Epithelial cell of esophagus (primary cell): Measurements from ENCODE around the gene RBPJL.

Source experiments
- DNase-seq: peaks from one replicate; pipeline ENCODE4 v3.0.0; 2010; ENCODE audit warnings: low read depth
- H3K4me3 ChIP-seq: 2 replicates; pipeline ENCODE4 v1.5.1; 2011; ENCODE audit warnings: mild to moderate bottlenecking, low read length, control low read depth
- TF ChIP-seq, protein P1 (sequence below): IDR thresholded peaks from 2 replicates; pipeline ENCODE4 v1.5.1; 2011; ENCODE audit warnings: low read depth, mild to moderate bottlenecking, low read length, control low read depth, inconsistent platforms; ENCODE audit not compliant: insufficient read depth; ENCODE audit errors: missing control alignments

The RBPJL gene

DNA sequence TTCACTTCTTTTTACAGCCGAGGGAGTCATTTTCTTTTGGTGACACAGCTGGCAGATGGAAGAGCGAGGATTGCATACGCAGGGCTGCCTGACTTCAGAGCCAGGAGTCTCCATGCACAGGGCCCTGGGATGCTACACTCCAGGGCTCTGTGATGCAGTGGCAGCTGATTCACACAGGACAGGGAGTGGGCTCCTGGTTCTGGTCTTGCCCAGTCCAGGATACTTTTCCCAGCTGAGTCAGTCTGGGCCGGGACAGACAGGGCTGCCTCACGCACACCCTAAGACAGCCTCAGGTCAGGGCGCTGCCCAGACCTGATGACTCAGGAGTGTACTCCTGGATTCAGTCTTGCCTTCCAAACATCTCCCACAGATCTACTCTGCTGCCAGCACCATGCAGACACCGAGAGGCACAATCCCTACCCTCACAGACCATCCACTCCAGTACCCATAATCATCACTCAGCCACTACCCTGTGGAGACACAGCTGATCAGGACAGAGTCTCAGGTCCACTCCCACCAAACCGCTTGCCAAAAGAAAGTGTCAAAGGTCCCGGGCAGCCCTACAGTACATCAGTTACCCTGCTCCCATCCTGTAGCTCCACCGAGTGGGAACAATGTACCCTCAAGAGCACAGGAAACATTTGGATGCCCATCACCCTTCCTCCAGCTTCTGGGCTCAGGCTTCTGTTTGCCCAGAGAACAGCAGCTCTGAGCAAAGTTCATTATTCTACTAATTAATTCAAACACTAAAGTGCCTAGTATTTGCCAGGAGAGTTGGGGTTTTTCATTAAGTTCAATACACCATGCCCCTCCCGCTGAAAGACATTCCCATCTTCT lies 30.1 kb downstream of the RBPJL start:
- H3K4me3 ChIP-seq: no peak overlapping the region
- peak; percentile 99 for DNase-seq
- TF ChIP-seq, protein P1, sequence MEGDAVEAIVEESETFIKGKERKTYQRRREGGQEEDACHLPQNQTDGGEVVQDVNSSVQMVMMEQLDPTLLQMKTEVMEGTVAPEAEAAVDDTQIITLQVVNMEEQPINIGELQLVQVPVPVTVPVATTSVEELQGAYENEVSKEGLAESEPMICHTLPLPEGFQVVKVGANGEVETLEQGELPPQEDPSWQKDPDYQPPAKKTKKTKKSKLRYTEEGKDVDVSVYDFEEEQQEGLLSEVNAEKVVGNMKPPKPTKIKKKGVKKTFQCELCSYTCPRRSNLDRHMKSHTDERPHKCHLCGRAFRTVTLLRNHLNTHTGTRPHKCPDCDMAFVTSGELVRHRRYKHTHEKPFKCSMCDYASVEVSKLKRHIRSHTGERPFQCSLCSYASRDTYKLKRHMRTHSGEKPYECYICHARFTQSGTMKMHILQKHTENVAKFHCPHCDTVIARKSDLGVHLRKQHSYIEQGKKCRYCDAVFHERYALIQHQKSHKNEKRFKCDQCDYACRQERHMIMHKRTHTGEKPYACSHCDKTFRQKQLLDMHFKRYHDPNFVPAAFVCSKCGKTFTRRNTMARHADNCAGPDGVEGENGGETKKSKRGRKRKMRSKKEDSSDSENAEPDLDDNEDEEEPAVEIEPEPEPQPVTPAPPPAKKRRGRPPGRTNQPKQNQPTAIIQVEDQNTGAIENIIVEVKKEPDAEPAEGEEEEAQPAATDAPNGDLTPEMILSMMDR: no peak

DNA sequence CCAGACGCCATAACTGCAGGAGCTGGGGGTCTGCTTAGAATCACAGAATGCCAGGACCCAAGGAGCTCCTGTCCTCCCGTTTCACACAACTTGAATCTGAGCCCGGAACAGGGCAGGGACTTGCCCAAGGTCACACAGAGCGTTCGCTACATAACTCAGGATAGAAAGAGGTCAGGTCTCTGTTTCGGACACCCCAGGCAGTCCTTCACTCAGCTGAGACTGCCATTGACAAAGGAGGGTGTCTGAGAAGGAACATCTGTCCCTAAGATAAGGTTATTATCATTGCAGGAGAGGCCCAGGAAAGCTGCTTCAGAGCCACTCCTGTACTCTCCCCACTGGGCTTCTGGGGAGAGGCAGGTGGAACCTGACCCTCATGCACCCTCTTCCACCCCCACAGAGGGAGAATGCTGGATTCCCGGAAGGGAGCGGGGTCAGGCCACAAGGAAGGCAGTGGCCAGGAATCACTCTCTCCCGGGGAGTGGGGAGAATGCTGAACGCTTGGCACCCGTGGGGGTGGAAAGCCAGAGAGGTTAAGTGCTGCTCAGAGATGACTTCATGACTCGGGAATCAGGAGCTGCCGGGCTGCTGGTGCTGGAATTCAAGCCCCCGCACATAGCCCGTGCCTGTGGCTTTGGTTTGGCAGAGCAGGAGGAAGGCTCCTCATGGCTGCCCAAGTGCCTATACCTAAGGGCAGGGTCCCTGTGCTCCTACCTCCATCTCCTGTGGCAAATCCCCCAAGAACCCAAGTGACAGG lies 30.9 kb downstream of the RBPJL start:
- peak; percentile 88 for DNase-seq
- no peak overlapping the region for H3K4me3 ChIP-seq
- TF ChIP-seq, protein P1: no peak

DNA sequence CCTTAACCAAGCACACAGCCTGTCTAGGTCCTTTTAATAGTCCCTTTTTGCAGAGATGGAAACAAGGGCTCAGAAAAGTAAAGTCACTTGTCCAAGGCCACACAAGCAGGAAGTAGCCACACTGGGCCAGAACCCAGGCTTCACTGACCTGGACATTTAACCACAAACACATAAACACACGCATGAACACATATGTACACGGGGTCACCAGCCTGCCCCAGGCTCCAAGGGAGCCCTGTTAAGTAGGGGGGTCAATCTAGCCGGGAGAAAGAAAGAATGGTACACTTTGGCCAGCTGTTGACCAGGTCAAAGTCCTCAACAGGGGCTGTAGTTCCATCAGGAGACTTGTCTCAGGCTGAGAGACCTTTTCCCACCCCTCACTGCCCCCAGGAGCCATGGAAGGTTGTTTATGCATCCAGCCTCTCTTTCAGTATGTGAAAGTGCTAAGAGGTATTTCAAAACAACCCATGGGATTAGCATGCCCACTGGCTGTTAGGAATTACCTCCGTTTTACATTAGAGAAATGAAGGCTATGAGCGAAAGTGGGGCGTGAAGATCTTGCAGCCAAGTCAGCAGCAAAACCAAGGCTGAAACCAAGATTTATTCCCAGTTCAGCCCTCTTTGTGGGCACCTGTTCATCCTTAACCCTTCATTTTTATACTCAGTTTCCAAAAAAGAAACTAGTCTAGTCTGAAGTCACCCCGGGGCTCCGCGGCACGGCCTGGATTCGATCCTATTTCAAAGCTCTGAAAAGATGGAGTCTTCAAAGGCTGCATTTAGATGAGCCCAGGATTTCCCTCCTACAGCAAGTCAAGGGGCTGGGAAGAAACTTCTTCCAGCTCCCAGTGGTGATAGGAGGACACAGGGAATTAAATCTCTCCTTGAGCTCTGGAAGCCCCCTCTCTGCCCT lies 31.7 kb downstream of the RBPJL start:
- no peak overlapping the region for H3K4me3 ChIP-seq
- peak; percentile 51 for DNase-seq
- TF ChIP-seq, protein P1: no peak

DNA sequence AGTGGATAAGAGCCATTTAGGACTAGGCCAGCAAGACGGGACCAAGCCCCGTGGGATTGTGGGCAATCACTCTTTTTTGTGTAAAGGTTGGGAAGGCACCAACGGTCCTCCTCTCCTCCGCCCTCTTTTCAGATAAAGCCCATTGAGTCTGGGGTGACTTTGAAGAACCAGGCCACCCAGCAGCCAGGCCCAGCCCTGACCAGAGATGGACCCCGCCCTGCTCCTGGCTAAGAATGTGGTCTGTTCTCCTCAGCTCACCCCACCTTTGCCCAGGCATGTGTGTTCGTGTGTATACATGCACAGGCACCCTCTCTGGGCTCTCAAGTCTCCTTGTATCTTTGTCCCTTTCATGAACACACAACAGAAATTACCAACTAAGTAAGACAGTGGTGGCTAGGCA lies 32.4 kb downstream of the RBPJL start:
- no peak overlapping the region for H3K4me3 ChIP-seq
- DNase-seq: peak; percentile 94
- TF ChIP-seq, protein P1: no peak

DNA sequence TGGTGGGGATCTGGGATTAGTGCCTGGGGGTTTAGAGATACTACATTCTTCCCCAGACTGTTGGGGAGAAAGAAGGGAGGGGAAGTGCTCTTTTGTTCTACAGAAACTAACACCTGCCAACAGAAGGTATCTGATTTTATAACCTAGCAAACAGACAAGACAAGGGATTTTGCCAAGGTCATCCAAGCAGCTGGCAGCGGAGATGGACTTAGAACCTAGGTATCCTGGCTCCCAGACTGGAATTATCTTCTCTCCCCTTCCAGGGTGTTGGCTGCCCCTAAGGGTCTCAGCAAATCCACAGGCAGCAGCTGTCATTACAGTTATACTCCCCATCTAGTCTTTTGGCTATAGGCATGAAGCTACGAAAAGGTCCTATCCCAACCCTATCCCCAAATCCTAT lies 33.2 kb downstream of the RBPJL start:
- TF ChIP-seq, protein P1: no peak
- no peak for DNase-seq
- H3K4me3 ChIP-seq: no peak overlapping the region

DNA sequence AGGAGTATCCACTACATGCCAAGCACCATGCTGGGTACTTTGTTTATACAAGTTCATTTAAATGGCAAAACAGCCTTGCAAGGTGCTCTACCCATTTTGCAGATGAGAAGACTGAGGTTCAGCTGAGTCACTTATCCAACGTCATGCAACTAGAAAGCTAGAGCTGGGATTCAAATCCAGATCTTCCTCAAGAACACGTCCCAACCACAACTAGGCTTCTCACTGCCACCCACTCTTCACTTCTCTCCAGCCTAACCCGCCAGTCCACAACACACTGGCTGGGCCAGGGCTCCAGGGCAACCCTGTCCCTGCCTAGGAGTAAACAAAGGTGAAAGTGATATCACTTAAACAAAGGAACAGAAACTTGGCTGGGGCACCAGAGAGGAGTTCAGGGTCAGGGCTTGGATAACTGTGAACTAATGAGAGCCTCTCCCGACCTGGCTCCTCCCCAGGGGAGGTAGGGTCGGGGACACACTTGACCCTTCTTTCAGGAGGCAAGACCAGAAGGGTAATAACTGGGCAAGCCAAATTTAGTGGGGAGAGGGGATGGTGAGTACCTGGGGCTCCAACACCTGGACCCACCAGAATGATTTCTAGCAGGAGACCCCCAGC lies 33.7 kb downstream of the RBPJL start:
- DNase-seq: no peak
- TF ChIP-seq, protein P1: no peak
- no peak overlapping the region for H3K4me3 ChIP-seq
